ENCODE measurements around the gene EGFR. TPM values are rescaled to one million over a fixed set of nuclear protein-coding genes. Genes with fewer than 3 reads are reported as not detected.

EGFR gene
- total RNA-seq, 3 donors from 2014 or later: 61.9 to 164 (median 65.0) TPM

DNA sequence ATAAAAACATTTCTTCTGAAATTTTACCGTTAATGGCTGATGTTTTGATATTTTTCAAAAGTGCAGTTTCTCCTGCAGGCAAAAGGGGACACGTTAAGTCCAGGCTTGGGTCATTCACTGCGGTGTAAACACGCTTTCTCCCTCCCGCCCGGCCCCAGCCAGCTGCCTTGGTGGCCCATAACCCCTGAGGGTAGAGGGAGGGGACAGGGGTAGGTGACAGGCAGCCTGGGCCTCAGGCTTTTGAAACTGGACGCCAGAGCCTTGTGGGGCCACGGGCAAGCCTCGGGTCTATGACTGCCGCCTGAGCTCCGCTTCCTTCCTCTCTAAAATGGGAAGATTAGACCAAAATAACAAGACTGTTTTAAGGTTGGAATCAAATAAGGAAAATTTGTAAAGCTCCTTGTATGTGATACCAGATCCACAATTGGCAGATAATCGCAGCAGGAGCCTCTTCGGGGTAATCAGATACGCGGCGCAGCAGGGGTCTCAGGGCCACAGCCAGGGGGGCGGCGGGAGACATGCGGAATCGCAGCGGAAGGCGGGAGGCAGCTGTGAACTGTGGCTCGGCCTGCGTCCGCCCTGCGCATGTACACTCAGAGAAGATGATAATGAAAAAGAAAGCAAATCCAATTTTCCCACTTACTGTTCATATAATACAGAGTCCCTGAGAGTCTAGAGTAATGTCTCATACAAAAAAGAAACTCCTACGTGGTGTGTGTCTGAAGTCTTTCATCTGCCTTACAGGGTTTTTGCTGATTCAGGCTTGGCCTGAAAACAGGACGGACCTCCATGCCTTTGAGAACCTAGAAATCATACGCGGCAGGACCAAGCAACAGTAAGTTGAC lies 138.3 kb downstream of the EGFR start:
- Histone ChIP-seq H3K36me3 (no peaks in the 10 kb centered on the region), H3K27ac (peak overlapping the region; percentile 43 to 69), H3K4me1 (no peaks in the 10 kb centered on the region), H3K27me3 (no peaks in the 10 kb centered on the region), H3K4me3 (no peak overlapping the region), H3K9me3 (no peaks in the 10 kb centered on the region)
- DNase-seq (ENCODE audit: low spot score in 2 of 2): no peak
- intact Hi-C loops (cut with DNase I; ENCODE audit: low total_unique reads): no loop called here
- TF ChIP-seq POLR2A (IDR thresholded peaks at IDR 0.05) (no peak), POLR2AphosphoS5 (IDR thresholded peaks at IDR 0.05) (no peak)
- TF ChIP-seq, protein P1, sequence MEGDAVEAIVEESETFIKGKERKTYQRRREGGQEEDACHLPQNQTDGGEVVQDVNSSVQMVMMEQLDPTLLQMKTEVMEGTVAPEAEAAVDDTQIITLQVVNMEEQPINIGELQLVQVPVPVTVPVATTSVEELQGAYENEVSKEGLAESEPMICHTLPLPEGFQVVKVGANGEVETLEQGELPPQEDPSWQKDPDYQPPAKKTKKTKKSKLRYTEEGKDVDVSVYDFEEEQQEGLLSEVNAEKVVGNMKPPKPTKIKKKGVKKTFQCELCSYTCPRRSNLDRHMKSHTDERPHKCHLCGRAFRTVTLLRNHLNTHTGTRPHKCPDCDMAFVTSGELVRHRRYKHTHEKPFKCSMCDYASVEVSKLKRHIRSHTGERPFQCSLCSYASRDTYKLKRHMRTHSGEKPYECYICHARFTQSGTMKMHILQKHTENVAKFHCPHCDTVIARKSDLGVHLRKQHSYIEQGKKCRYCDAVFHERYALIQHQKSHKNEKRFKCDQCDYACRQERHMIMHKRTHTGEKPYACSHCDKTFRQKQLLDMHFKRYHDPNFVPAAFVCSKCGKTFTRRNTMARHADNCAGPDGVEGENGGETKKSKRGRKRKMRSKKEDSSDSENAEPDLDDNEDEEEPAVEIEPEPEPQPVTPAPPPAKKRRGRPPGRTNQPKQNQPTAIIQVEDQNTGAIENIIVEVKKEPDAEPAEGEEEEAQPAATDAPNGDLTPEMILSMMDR (IDR thresholded peaks at IDR 0.05): no peak

GRCh38 chr7:55157764-55158105 lies 138.9 kb downstream of the EGFR start:
- Histone ChIP-seq H3K9me3 (no peaks in the 10 kb centered on the region), H3K4me1 (no peaks in the 10 kb centered on the region), H3K27ac (peak overlapping the region in 1 of 2 donors; percentile 43), H3K4me3 (no peak overlapping the region), H3K27me3 (no peaks in the 10 kb centered on the region), H3K36me3 (no peaks in the 10 kb centered on the region)
- intact Hi-C loops (cut with DNase I; ENCODE audit: low total_unique reads): no loop called here
- TF ChIP-seq POLR2AphosphoS5 (IDR thresholded peaks at IDR 0.05) (no peak), POLR2A (IDR thresholded peaks at IDR 0.05) (no peak)
- TF ChIP-seq, protein P1 (IDR thresholded peaks at IDR 0.05): no peak
- no peak for DNase-seq (ENCODE audit: low spot score in 2 of 2)

DNA sequence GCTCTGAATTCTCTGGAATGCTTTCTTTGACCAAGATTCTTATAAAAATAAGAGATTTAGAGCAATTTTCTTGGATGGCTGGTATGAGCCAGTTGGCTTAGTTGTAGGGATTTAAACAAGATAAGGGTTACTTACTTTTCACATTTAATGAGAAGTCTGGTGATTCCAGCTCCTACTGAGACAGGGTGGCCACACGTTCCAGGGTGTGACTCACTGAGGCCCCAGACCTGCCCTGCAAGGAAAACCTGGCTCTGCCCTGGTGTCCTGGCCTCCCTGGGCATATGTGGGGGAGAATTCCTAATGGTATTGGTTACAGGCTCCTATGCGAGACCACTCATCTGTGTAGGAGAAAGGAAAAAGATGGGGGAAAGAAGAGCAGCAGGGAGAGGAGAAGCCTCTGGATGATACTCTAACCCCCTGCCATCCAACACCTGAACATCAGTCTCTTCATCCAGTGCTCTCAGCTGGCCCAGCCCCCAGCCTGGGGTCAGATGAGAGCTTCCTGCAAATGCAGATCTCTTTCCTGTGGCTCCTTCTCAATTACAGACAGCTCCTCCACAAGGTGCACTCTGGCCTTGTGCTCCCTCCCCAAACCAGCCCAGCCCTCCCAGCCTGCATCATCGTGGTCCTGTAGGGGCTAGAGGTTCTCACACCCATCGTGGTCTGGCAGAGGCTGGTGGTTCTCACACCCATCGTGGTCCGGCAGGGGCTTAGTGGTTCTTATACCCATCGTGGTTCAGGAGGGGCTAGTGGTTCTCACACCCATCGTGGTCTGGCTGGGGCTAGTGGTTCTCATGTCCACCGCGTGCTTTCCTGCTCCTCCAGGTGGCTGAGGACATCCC lies 139.9 kb downstream of the EGFR start:
- H3K27ac ChIP-seq: no peak overlapping the region
- intact Hi-C loops (cut with DNase I; ENCODE audit: low total_unique reads): no loop called here
- no peak for DNase-seq (ENCODE audit: low spot score in 2 of 2)
- H3K9me3 ChIP-seq: no peaks in the 10 kb centered on the region
- TF ChIP-seq POLR2AphosphoS5 (IDR thresholded peaks at IDR 0.05): no peak
- TF ChIP-seq, protein P1 (IDR thresholded peaks at IDR 0.05): no peak
- no peak for TF ChIP-seq POLR2A (IDR thresholded peaks at IDR 0.05)
- no peaks in the 10 kb centered on the region for H3K4me1 ChIP-seq
- H3K4me3 ChIP-seq: no peak overlapping the region
- no peaks in the 10 kb centered on the region for H3K27me3 ChIP-seq
- H3K36me3 ChIP-seq: no peaks in the 10 kb centered on the region

- H3K36me3 ChIP-seq: peaks cover 4% of the 10 kb centered on the region
- no peaks in the 10 kb centered on the region for H3K4me1 ChIP-seq
These were observed 141.7 kb downstream of the EGFR start for GRCh38 chr7:55160539-55160938.

More at GRCh38 chr7:55160539-55160938, 141.7 kb downstream of the EGFR start:
- no peak for DNase-seq (ENCODE audit: low spot score in 2 of 2)
- intact Hi-C loops (cut with DNase I; ENCODE audit: low total_unique reads): no loop called here
- Histone ChIP-seq H3K27me3 (no peaks in the 10 kb centered on the region), H3K4me3 (no peak overlapping the region), H3K9me3 (no peaks in the 10 kb centered on the region), H3K27ac (no peak overlapping the region)
- no peak for TF ChIP-seq POLR2AphosphoS5 (IDR thresholded peaks at IDR 0.05)
- TF ChIP-seq, protein P1 (IDR thresholded peaks at IDR 0.05): no peak
- TF ChIP-seq POLR2A (IDR thresholded peaks at IDR 0.05): no peak

All from breast epithelium (tissue), 4 donors.